ENCODE data around the gene CDC34.

The CDC34 gene

GRCh38 chr19:524062-524674 is 7.4 kb upstream of the CDC34 start:
- no peak for DNase-seq

GRCh38 chr19:525029-525428 is 6.5 kb upstream of the CDC34 start:
- no peak for DNase-seq

- DNase-seq = no peak
Measured at GRCh38 chr19:525857-526419, 5.6 kb upstream of the CDC34 start.

GRCh38 chr19:530134-531008 is 1.2 kb upstream of the CDC34 start:
- no peak for DNase-seq

- peak; percentile 85 to 93 for DNase-seq
Measured at GRCh38 chr19:531009-531752, 379 bp upstream of the CDC34 start.

GRCh38 chr19:532561-533363 is 1.2 kb downstream of the CDC34 start:
- peak; percentile 41 to 60 for DNase-seq

- no peak for DNase-seq
Measured at GRCh38 chr19:533364-534058, 2.0 kb downstream of the CDC34 start.

- DNase-seq = no peak
Measured at GRCh38 chr19:534088-534487, 2.5 kb downstream of the CDC34 start.

- DNase-seq = no peak
Measured at GRCh38 chr19:535017-535835, 3.7 kb downstream of the CDC34 start.

- DNase-seq = no peak
Measured at GRCh38 chr19:536031-536880, 4.7 kb downstream of the CDC34 start.

GRCh38 chr19:536881-537404 is 5.4 kb downstream of the CDC34 start:
- no peak for DNase-seq

- DNase-seq = no peak
Measured at GRCh38 chr19:538641-539428, 7.3 kb downstream of the CDC34 start.

GRCh38 chr19:539429-540030 is 8.0 kb downstream of the CDC34 start:
- no peak for DNase-seq

GRCh38 chr19:540867-541637 is 9.5 kb downstream of the CDC34 start:
- DNase-seq = no peak

- no peak for DNase-seq
Measured at GRCh38 chr19:541699-542098, 10.1 kb downstream of the CDC34 start.

GRCh38 chr19:542173-542866 is 10.8 kb downstream of the CDC34 start:
- DNase-seq = no peak

Measured in CD4-positive, alpha-beta T cell treated with Interferon alpha-2 for 1 hour (primary cell).